Right hindlimb (tissue), 1 donor: ENCODE results near the gene BROX.

Experiments used
- DNase-seq: peaks from one replicate; pipeline ENCODE4 v3.0.0-alpha.2; 2018

The BROX gene

DNA sequence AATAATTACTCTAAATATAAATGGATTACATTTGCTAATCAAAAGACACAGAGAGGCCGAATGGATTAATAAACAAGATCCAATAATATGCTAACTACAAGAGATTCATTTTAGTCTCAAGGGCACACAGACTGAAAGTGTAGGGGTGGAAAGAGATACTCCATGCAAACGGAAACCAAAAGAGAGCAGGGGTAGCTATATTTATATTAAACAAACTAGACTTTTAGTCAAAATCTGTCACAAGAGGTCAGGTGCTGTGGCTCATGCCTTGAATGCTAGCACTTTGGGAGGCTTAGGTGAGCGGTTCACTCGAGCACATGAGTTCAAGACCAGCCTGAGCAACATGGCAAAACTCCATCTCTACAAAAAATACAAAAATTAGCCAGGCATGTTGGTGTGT, 68.9 kb downstream of the BROX start:
- no peak for DNase-seq

DNA sequence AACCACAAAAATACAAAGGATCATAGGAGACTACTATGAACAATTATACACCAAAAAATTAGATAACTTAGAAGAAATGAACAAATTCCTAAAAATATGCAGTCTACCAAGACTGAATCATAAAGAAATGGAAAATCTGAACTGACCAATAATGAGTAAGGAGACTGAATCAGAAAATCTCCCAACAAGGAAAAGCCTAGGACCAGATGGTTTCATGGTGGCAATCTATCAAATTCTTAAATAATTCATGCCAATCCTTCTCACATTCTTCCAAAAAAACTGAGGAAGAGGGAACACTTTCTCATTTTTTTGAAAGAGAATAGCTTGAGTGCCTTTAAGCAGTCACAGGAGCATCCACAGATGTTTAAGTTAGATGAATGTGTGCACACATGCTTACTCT, 70.7 kb downstream of the BROX start:
- no peak for DNase-seq

DNA sequence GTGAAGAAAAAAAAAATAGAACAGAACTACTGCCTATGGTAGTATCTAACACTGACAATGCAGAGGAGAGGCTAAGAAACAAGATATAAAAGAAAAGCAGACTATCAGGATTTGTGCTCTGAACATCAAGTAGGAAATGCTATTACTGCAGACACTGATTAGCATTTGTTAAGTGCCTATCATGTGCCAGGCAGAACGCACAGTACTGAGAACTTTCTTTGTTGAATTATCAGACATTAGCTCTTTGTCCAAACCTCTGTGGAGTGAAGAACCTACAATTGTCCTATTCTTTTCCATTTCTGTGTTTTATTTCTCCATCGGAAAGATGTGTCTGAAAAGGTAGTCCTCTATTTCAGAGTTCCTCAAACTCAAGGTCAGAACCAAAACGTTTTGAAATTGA, 72.0 kb downstream of the BROX start:
- DNase-seq: no peak
